ENCODE measurements around the gene SOX6. TPM values are rescaled to one million over a fixed set of nuclear protein-coding genes. Genes with fewer than 3 reads are reported as not detected.
A peak's percentile ranks its signal among the peaks of the same experiment; 100 is the strongest.

Gene SOX6
- total and polyA plus RNA-seq, 2 of the 13 experiments (the other 11 are each of a cell fraction or from before 2014, with no cell fraction given) = 2.6 to 11.2 TPM

DNA sequence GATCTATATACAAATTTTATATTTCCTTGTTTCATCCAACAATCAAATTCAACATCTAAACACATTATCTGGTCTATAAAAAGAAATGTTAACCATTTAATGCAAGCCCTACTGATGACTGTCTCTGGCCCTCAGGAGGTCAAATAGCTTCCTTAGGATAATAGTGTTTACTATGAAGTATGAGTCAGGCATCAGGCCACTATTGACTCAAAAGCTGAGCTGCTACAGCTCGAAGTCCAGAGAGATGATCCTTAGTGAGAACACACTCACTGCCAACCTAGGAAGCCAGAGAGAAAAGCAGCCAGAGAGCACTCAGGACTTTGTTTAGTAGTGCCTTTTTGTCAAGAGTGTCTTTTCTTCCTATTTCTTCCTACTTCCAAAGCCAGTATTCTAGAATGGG is 171.8 kb downstream of the SOX6 start (continued):
- TF ChIP-seq EP300 (IDR thresholded peaks at IDR 0.05; ENCODE audit: low read depth in 2 of 2, low read length in 2 of 2) = peak; percentile 64 to 86; a peak in 3 of 4 replicates
- peak; percentile 71; the same call in 1 of the 2 replicates for TF ChIP-seq EP300 (CRISPR knock-in tag; IDR thresholded peaks at IDR 0.05; ENCODE audit: borderline replicate concordance)
- peak; percentile 74 for TF ChIP-seq ZNF614 (CRISPR knock-in tag; IDR thresholded peaks at IDR 0.05; ENCODE audit: borderline replicate concordance)
- TF ChIP-seq THRA (CRISPR knock-in tag; IDR thresholded peaks at IDR 0.05; ENCODE audit: borderline replicate concordance) = peak; percentile 73; the same call in 1 of the 2 replicates
- TF ChIP-seq HNRNPK (IDR thresholded peaks at IDR 0.05; ENCODE audit: low read depth, low read length, poor library complexity, severe bottlenecking) = no peak
- TF ChIP-seq ZNF878 (CRISPR knock-in tag; IDR thresholded peaks at IDR 0.05) = no peak
- TF ChIP-seq ZNF790 (CRISPR knock-in tag; IDR thresholded peaks at IDR 0.05; ENCODE audit: borderline replicate concordance) = no peak
- TF ChIP-seq SALL2 (CRISPR knock-in tag; IDR thresholded peaks at IDR 0.05) = no peak
- peak; percentile 61; the same call in 1 of the 2 replicates for TF ChIP-seq BCL6 (CRISPR knock-in tag; IDR thresholded peaks at IDR 0.05)
- TF ChIP-seq BCLAF1 (IDR thresholded peaks at IDR 0.05) = no peak
- TF ChIP-seq, protein P1, sequence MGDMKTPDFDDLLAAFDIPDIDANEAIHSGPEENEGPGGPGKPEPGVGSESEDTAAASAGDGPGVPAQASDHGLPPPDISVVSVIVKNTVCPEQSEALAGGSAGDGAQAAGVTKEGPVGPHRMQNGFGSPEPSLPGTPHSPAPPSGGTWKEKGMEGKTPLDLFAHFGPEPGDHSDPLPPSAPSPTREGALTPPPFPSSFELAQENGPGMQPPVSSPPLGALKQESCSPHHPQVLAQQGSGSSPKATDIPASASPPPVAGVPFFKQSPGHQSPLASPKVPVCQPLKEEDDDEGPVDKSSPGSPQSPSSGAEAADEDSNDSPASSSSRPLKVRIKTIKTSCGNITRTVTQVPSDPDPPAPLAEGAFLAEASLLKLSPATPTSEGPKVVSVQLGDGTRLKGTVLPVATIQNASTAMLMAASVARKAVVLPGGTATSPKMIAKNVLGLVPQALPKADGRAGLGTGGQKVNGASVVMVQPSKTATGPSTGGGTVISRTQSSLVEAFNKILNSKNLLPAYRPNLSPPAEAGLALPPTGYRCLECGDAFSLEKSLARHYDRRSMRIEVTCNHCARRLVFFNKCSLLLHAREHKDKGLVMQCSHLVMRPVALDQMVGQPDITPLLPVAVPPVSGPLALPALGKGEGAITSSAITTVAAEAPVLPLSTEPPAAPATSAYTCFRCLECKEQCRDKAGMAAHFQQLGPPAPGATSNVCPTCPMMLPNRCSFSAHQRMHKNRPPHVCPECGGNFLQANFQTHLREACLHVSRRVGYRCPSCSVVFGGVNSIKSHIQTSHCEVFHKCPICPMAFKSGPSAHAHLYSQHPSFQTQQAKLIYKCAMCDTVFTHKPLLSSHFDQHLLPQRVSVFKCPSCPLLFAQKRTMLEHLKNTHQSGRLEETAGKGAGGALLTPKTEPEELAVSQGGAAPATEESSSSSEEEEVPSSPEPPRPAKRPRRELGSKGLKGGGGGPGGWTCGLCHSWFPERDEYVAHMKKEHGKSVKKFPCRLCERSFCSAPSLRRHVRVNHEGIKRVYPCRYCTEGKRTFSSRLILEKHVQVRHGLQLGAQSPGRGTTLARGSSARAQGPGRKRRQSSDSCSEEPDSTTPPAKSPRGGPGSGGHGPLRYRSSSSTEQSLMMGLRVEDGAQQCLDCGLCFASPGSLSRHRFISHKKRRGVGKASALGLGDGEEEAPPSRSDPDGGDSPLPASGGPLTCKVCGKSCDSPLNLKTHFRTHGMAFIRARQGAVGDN (CRISPR knock-in tag; IDR thresholded peaks at IDR 0.05) = no peak
- TF ChIP-seq, protein P2, sequence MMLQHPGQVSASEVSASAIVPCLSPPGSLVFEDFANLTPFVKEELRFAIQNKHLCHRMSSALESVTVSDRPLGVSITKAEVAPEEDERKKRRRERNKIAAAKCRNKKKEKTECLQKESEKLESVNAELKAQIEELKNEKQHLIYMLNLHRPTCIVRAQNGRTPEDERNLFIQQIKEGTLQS (CRISPR knock-in tag; IDR thresholded peaks at IDR 0.05) = peak; percentile 93
- TF ChIP-seq HNF1A (IDR thresholded peaks at IDR 0.05; ENCODE audit: low read depth) = peak; percentile 46; the same call in 1 of the 2 replicates
- TF ChIP-seq HNF1A (CRISPR knock-in tag; IDR thresholded peaks at IDR 0.05; ENCODE audit: borderline replicate concordance) = no peak; the same call in 1 of the 2 replicates
- no peak for TF ChIP-seq ZNF891 (CRISPR knock-in tag; IDR thresholded peaks at IDR 0.05)
- peak; percentile 45; the same call in 1 of the 2 replicates for TF ChIP-seq GATA4 (IDR thresholded peaks at IDR 0.05; ENCODE audit: borderline replicate concordance, low read depth)
- TF ChIP-seq SMAD9 (CRISPR knock-in tag; IDR thresholded peaks at IDR 0.05) = no peak
